ENCODE data around the gene FLOT1. TPM values are rescaled to one million over a fixed set of nuclear protein-coding genes. Genes with fewer than 3 reads are reported as not detected.
A peak's percentile ranks its signal among the peaks of the same experiment; 100 is the strongest.

FLOT1 gene
- total and polyA plus RNA-seq, 9 of the 15 experiments (the other 6 are each of a cell fraction or from before 2014, with no cell fraction given): 11.7 to 149 (median 118) TPM

DNA sequence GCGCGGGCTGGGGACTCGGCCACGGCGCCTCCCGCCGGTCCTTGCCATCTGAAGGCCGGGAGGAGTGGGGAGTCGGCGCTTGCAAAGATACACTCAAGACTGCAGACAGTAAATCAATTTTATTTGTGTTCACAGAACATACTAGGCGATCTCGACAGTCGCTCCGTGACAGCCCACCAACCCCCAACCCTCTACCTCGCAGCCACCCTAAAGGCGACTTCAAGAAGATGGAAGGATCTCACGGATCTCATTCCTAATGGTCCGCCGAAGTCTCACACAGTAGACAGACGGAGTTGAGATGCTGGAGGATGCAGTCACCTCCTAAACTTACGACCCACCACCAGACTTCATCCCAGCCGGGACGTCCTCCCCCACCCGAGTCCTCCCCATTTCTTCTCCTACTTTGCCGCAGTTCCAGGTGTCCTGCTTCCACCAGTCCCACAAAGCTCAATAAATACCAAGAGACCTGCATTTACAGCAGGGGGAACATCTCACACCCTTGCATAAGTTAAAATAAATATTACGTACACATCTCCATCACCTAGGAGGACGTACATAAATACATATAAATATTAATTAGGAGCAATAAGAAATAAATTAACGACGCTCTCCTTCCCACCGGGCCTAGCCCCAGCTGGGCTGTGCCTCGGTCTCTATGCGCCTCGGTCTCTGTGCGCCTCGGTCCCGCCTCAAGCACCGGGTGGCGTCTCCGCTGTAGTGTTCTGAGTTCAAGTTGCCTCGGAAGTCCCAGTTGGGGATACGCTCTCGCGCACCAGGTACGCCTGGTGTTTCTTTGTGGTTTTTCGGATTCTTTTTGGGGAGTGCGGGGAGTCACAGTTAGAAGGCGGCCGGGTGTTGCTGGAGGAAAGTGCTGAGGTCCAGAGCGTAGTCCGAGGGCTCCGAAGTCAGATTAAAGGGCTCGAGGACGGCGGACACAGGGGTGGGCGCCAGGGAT, 889 bp upstream of the FLOT1 start (continued):
- TF ChIP-seq FOXA3 (CRISPR knock-in tag; conservative IDR thresholded peaks at IDR 0.05 in 1 of 2, IDR thresholded peaks at IDR 0.05 in 1 of 2) (0 out of 4 replicates have a peak, but pooled peaks of 1 of the 2 experiments have one; percentile 8), CAMTA2 (CRISPR knock-in tag; conservative IDR thresholded peaks at IDR 0.05) (no peak), ELF2 (CRISPR knock-in tag; IDR thresholded peaks at IDR 0.05) (no peak), NEUROD1 (IDR thresholded peaks at IDR 0.05; ENCODE audit: borderline replicate concordance, low read depth, low read length, partially characterized antibody) (no peak), GTF2F1 (IDR thresholded peaks at IDR 0.05; ENCODE audit: low read depth, low read length) (no peak), ZNF445 (CRISPR knock-in tag; IDR thresholded peaks at IDR 0.05; ENCODE audit: low read depth) (no peak), NFE2 (IDR thresholded peaks at IDR 0.05; ENCODE audit: low read depth) (no peak), KAT8 (IDR thresholded peaks at IDR 0.05; ENCODE audit: low read depth) (no peak), NFATC3 (IDR thresholded peaks at IDR 0.05) (no peak), HOXB6 (CRISPR knock-in tag; IDR thresholded peaks at IDR 0.05; ENCODE audit: borderline replicate concordance) (no peak), NR2C2 (CRISPR knock-in tag; IDR thresholded peaks at IDR 0.05) (no peak), NR2C2 (tag; IDR thresholded peaks at IDR 0.05) (peak; percentile 23; the same call in 1 of the 2 replicates), EP400 (IDR thresholded peaks at IDR 0.05) (no peak), PCBP2 (IDR thresholded peaks at IDR 0.05; ENCODE audit: low read depth, low read length, poor library complexity, severe bottlenecking) (no peak), MXI1 (IDR thresholded peaks at IDR 0.05; ENCODE audit: low read depth, low read length) (no peak), ZNF274 (IDR thresholded peaks at IDR 0.05; ENCODE audit: borderline replicate concordance, low read depth, low read length) (no peak), ZNF707 (CRISPR knock-in tag; conservative IDR thresholded peaks at IDR 0.05) (no peak), MCM3 (IDR thresholded peaks at IDR 0.05) (no peak), ZNF644 (tag; IDR thresholded peaks at IDR 0.05; ENCODE audit: low read depth) (no peak), MTA2 (IDR thresholded peaks at IDR 0.05; ENCODE audit: low read depth) (no peak; the same call in 1 of the 2 replicates), KLF10 (CRISPR knock-in tag; IDR thresholded peaks at IDR 0.05) (no peak), HCFC1 (IDR thresholded peaks at IDR 0.05; ENCODE audit: low read depth, low read length) (no peak), EGR1 (conservative IDR thresholded peaks at IDR 0.05) (no peak), CCNT2 (IDR thresholded peaks at IDR 0.05; ENCODE audit: borderline replicate concordance, extremely low read depth, insufficient read length, low read depth, low read length) (no peak), RB1 (IDR thresholded peaks at IDR 0.05; ENCODE audit: low read depth) (no peak)
- TF ChIP-seq, protein P1, sequence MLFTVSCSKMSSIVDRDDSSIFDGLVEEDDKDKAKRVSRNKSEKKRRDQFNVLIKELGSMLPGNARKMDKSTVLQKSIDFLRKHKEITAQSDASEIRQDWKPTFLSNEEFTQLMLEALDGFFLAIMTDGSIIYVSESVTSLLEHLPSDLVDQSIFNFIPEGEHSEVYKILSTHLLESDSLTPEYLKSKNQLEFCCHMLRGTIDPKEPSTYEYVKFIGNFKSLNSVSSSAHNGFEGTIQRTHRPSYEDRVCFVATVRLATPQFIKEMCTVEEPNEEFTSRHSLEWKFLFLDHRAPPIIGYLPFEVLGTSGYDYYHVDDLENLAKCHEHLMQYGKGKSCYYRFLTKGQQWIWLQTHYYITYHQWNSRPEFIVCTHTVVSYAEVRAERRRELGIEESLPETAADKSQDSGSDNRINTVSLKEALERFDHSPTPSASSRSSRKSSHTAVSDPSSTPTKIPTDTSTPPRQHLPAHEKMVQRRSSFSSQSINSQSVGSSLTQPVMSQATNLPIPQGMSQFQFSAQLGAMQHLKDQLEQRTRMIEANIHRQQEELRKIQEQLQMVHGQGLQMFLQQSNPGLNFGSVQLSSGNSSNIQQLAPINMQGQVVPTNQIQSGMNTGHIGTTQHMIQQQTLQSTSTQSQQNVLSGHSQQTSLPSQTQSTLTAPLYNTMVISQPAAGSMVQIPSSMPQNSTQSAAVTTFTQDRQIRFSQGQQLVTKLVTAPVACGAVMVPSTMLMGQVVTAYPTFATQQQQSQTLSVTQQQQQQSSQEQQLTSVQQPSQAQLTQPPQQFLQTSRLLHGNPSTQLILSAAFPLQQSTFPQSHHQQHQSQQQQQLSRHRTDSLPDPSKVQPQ (CRISPR knock-in tag; IDR thresholded peaks at IDR 0.05; ENCODE audit: borderline replicate concordance): no peak
- TF ChIP-seq, protein P2, sequence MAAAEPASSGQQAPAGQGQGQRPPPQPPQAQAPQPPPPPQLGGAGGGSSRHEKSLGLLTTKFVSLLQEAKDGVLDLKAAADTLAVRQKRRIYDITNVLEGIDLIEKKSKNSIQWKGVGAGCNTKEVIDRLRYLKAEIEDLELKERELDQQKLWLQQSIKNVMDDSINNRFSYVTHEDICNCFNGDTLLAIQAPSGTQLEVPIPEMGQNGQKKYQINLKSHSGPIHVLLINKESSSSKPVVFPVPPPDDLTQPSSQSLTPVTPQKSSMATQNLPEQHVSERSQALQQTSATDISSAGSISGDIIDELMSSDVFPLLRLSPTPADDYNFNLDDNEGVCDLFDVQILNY (CRISPR knock-in tag; IDR thresholded peaks at IDR 0.05): no peak
